Endothelial cell of umbilical vein (primary cell): ENCODE measurements around the gene CDKN2B-AS1. TPM values are rescaled to one million over a fixed set of nuclear protein-coding genes. Genes with fewer than 3 reads are reported as not detected.

ENCODE experiments used
- BruUV-seq: library from RNA; stranded (reverse); fragments of 400-500 nt; replicated peaks from 2 replicates; lab custom pipeline; 2021; lab: Mats Ljungman, UMichigan
- CTCF ChIA-PET: fragments of 300-600, 350-600 bp; sonication (Branson Sonifier 250); formaldehyde crosslinking; loops from one replicate; lab custom pipeline; 2021; ENCODE audit warnings: antibody characterized with exemption, inconsistent platforms; lab: Charles Lee
- POLR2A ChIA-PET: fragments of 300-600, 350-600 bp; sonication (Branson Sonifier 250); formaldehyde crosslinking; loops from one replicate; lab custom pipeline; 2021; ENCODE audit warnings: antibody characterized with exemption, inconsistent platforms; lab: Charles Lee
- DNase-seq: peaks from one replicate; pipeline ENCODE4 v3.0.0-alpha.2; 2011; ENCODE audit warnings: low read depth, low spot score
- FAIRE-seq: peaks from 2 replicates; lab custom pipeline; 2011; peaks lifted over from hg19 to GRCh38; lab: Jason Lieb, UNC
- H2AFZ ChIP-seq: 2 replicates; pipeline ENCODE4 v1.6.0; 2012; ENCODE audit warnings: low read depth, low read length, control low read depth, inconsistent platforms
- H3K27ac ChIP-seq: 2 replicates; pipeline ENCODE4 v1.5.1; 2011; ENCODE audit warnings: low read depth, mild to moderate bottlenecking, control low read depth, low read length, moderate library complexity; ENCODE audit not compliant: insufficient read depth
- H3K27me3 ChIP-seq, 2 experiments: 2 replicates each; pipeline versions ENCODE4 v1.6.0 to v1.6.1; 2011; ENCODE audit warnings: low read length in 2 of 2, mixed read lengths in 1 of 2; ENCODE audit not compliant: control insufficient read depth in 2 of 2, insufficient read depth in 2 of 2
- H3K36me3 ChIP-seq, 2 experiments: 2 replicates in 1 of 2; 3 replicates in 1 of 2; pipeline ENCODE4 v1.5.1; 2011; ENCODE audit warnings: low read length in 2 of 2, mild to moderate bottlenecking in 1 of 2, moderate library complexity in 1 of 2; ENCODE audit not compliant: control insufficient read depth in 2 of 2, insufficient read depth in 2 of 2; ENCODE audit errors: extremely low read depth in 1 of 2
- H3K4me1 ChIP-seq: 3 replicates; pipeline ENCODE4 v1.5.1; 2011; ENCODE audit warnings: mild to moderate bottlenecking, low read length; ENCODE audit not compliant: control insufficient read depth, insufficient read depth; ENCODE audit errors: extremely low read depth
- H3K4me2 ChIP-seq: 2 replicates; pipeline ENCODE4 v1.6.1; 2011; ENCODE audit warnings: low read length, control low read depth, mixed read lengths; ENCODE audit not compliant: insufficient read depth
- H3K4me3 ChIP-seq, 3 experiments: fragments of 200-600 bp in 1 of 3; sonication (generic), shearing (Covaris generic) in 1 of 3; replicated peaks in 1 of 3; 2 replicates each; pipeline ENCODE4 v1.5.1; 2011 to 2016; ENCODE audit warnings: control low read depth in 3 of 3, low read length in 3 of 3, mild to moderate bottlenecking in 2 of 3, inconsistent platforms in 1 of 3, low read depth in 1 of 3, moderate library complexity in 1 of 3; ENCODE audit not compliant: insufficient read depth in 1 of 3
- H3K79me2 ChIP-seq: 2 replicates; pipeline ENCODE4 v1.6.0; 2012; ENCODE audit warnings: low read length, inconsistent platforms; ENCODE audit not compliant: control insufficient read depth, insufficient read depth
- H3K9ac ChIP-seq: replicated peaks from 2 replicates; pipeline ENCODE3; 2011; ENCODE audit warnings: low read length, control low read depth; ENCODE audit not compliant: insufficient read depth; ENCODE audit errors: extremely low read depth
- H3K9me1 ChIP-seq: replicated peaks from 3 replicates; pipeline ENCODE4 v1.6.0; 2011; ENCODE audit warnings: mild to moderate bottlenecking, low read length; ENCODE audit not compliant: control insufficient read depth, insufficient read depth; ENCODE audit errors: extremely low read depth
- H3K9me3 ChIP-seq: replicated peaks from 2 replicates; pipeline ENCODE4 v1.5.1; 2012; ENCODE audit warnings: low read length, inconsistent platforms; ENCODE audit not compliant: control insufficient read depth, insufficient read depth
- H4K20me1 ChIP-seq: replicated peaks from 2 replicates; pipeline ENCODE3; 2011; ENCODE audit warnings: mild to moderate bottlenecking, low read length; ENCODE audit not compliant: control insufficient read depth, insufficient read depth; ENCODE audit errors: extremely low read depth
- FOS ChIP-seq: IDR thresholded peaks from 2 replicates; pipeline ENCODE4 v1.6.1; 2011; ENCODE audit warnings: mild to moderate bottlenecking, low read length, moderate library complexity, borderline replicate concordance; ENCODE audit not compliant: insufficient read depth
- POLR2AphosphoS5 ChIP-seq: IDR thresholded peaks from 2 replicates; pipeline ENCODE4 v1.6.1; 2012; ENCODE audit warnings: low read depth, mild to moderate bottlenecking, control low read depth, low read length, moderate library complexity; ENCODE audit not compliant: insufficient read depth
- dilution Hi-C: fragments of 300-500 bp; cut with MboI; formaldehyde crosslinking; loops from one replicate; pipeline ENCODE4 v1.15.0; 2019; ENCODE audit warnings: low sequenced_read_pairs; ENCODE audit not compliant: extremely low pct_ligation_motif_present
- intact Hi-C: fragments of 100-400 bp; cut with micrococcal nuclease; formaldehyde crosslinking; loops from one replicate; pipeline ENCODE4 v1.10.0; 2022
- polyA plus RNA-seq, 4 experiments: library from polyadenylated mRNA; depleted of rRNA in 3 of 4; stranded (reverse) in 3 of 4; unstranded in 1 of 4; fragments of >200 nt; gene quantifications; 2 replicates each; pipeline versions ENCODE4 v1.2.1 to v1.2.3, GENCODE V29; 2011 to 2012; ENCODE audit warnings: missing spikeins in 1 of 4
- total RNA-seq: library from RNA; stranded (reverse); gene quantifications from 2 replicates; pipeline ENCODE4 v1.2.3, GENCODE V29; 2021
- TF ChIP-seq, protein P1 (sequence below), 2 donors: IDR thresholded peaks; 1 replicate in 1 of 2; 2 replicates in 1 of 2; pipeline ENCODE4 v1.5.1; 2011; ENCODE audit warnings: low read length in 2 of 2, mild to moderate bottlenecking in 2 of 2, moderate library complexity in 2 of 2, control low read depth in 1 of 2, inconsistent platforms in 1 of 2, low read depth in 1 of 2; ENCODE audit not compliant: insufficient read depth in 1 of 2; ENCODE audit errors: extremely low read depth in 1 of 2

The CDKN2B-AS1 gene
- total and polyA plus RNA-seq, 2 donors (not counting 3 experiments of a cell fraction or from before 2014, with no cell fraction given): 0.44 to 1.9 TPM

DNA sequence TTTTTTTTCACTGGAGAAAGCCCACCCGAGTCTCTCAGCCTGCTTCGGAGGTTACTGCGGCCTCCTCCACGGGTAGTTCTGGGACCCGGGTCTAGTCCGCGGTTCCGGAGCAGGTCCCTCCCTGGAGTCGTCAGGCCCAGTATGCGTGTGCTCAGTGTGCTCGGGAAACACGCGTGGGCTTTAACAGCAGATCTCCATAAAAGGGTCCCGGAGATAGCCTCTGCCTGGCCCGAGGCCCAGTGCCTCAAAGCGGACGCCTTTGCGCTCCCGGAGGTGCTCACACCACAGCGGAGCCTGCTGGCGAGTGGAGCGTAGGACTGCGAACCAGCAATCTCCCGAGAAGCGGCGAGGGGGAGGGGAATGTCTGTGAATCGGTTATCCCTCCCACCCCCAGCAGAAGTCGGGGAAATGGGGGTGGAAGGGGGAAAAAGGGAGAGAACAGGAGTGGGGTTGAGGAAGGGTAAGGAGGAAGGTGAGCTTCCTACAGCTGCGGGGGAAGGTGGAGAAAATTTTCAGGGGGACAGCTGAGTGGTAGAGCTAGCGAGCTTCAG lies 29.1 kb upstream of the CDKN2B-AS1 start:
- dilution Hi-C loops (no loop called here), intact Hi-C loops (loop anchor here (1.0 to 2.0 kb wide), 7 partner anchors 46 to 273 kb away; no protein-coding TSS in a partner anchor)
- Histone ChIP-seq H3K27ac (no peak overlapping the region), H3K9me3 (no peaks in the 10 kb centered on the region), H3K9me1 (no peaks in the 10 kb centered on the region), H3K4me3 (peak overlapping the region; percentile 34 to 46 (median 40)), H3K4me1 (peaks cover 28% of the 10 kb centered on the region), H2AFZ (peak overlapping the region; percentile 96), H3K36me3 (no peaks in the 10 kb centered on the region), H3K4me2 (peak overlapping the region; percentile 94), H3K9ac (peak overlapping the region; percentile 46), H3K79me2 (no peaks in the 10 kb centered on the region), H3K27me3 (peaks cover 57 to 84% of the 10 kb centered on the region in 2 experiments), H4K20me1 (peaks cover 2% of the 10 kb centered on the region)
- no TSS peak for BruUV-seq
- TF ChIP-seq, protein P1, sequence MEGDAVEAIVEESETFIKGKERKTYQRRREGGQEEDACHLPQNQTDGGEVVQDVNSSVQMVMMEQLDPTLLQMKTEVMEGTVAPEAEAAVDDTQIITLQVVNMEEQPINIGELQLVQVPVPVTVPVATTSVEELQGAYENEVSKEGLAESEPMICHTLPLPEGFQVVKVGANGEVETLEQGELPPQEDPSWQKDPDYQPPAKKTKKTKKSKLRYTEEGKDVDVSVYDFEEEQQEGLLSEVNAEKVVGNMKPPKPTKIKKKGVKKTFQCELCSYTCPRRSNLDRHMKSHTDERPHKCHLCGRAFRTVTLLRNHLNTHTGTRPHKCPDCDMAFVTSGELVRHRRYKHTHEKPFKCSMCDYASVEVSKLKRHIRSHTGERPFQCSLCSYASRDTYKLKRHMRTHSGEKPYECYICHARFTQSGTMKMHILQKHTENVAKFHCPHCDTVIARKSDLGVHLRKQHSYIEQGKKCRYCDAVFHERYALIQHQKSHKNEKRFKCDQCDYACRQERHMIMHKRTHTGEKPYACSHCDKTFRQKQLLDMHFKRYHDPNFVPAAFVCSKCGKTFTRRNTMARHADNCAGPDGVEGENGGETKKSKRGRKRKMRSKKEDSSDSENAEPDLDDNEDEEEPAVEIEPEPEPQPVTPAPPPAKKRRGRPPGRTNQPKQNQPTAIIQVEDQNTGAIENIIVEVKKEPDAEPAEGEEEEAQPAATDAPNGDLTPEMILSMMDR (IDR thresholded peaks at IDR 0.05; ENCODE audit: extremely low read depth in 1 of 2, insufficient read depth in 1 of 2, low read depth in 1 of 2, low read length in 2 of 2): peak; percentile 75 to 80
- TF ChIP-seq FOS: no peak
- no peak for TF ChIP-seq POLR2AphosphoS5
- FAIRE-seq: peak; percentile 74
- DNase-seq: peak; percentile 68
- POLR2A ChIA-PET: interaction anchor here (1.0 kb wide), 1 partner anchor 43 kb away, joined by 3 read pairs; the partner anchor contains the start of gene CDKN2B
- CTCF ChIA-PET: interaction anchor here (0.6 to 1.2 kb wide), 8 partner anchors 21 to 154 kb away, joined by 3 to 13 read pairs (median 3); partner anchors contain the start of gene CDKN2B
